H1 (cell line): ENCODE measurements around the gene CD164L2.

Experiments used
- CTCF ChIP-seq, 3 experiments: IDR thresholded peaks; 1 replicate in 2 of 3; 2 replicates in 1 of 3; pipeline versions ENCODE4 v1.5.1 to v1.6.1; 2011; ENCODE audit warnings: low read length in 3 of 3, mild to moderate bottlenecking in 3 of 3, inconsistent platforms in 2 of 3, low read depth in 1 of 3, moderate library complexity in 1 of 3; ENCODE audit not compliant: insufficient read depth in 1 of 3; ENCODE audit errors: control extremely low read depth in 1 of 3
- EZH2 ChIP-seq: fragments of 200-600 bp; sonication (generic); IDR thresholded peaks from 2 replicates; pipeline ENCODE4 v1.7.1; 2012; ENCODE audit warnings: low read depth, mild to moderate bottlenecking, moderate library complexity, low read length, inconsistent platforms; ENCODE audit not compliant: severe bottlenecking
- JUN ChIP-seq: IDR thresholded peaks from 2 replicates; pipeline ENCODE4 v1.6.1; 2011; ENCODE audit warnings: low read depth, mild to moderate bottlenecking, improper control_type of control experiment, low read length
- POLR2A ChIP-seq, 2 experiments: IDR thresholded peaks; 1 replicate in 1 of 2; 2 replicates in 1 of 2; pipeline ENCODE4 v1.6.1; 2011; ENCODE audit warnings: low read depth in 2 of 2, low read length in 2 of 2, mild to moderate bottlenecking in 2 of 2; ENCODE audit errors: control extremely low read depth in 1 of 2
- RAD21 ChIP-seq, 2 experiments: IDR thresholded peaks in 1 of 2; conservative IDR thresholded peaks in 1 of 2; 2 replicates each; pipeline ENCODE4 v1.6.1; 2011; ENCODE audit warnings: low read depth in 2 of 2, low read length in 2 of 2, improper control_type of control experiment in 1 of 2, inconsistent platforms in 1 of 2, mild to moderate bottlenecking in 1 of 2, moderate library complexity in 1 of 2
- TAF1 ChIP-seq: IDR thresholded peaks from 2 replicates; pipeline ENCODE4 v1.6.1; 2011; ENCODE audit warnings: mild to moderate bottlenecking, low read depth, low read length

DNA sequence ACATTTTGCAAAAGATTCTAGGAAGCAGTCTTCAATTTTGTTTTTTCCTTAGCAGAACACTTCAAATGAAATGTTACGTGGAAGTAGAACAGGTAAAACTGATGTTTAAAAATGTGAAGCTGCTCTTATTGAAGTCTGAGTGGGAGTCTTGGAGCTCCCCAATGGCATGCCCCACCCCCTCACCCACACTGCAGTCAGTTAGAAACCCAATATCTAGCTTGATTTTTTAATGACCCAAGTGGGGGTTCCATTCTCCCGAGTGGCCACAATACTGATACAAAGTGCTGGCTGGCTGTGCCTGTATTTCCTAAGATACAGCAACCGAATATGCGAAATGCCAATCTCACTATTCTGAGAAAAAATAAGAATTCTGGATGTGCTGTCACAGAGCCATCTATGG, 40.6 kb upstream of the CD164L2 start:
- TF ChIP-seq JUN (no peak), EZH2 (no peak), CTCF (IDR thresholded peaks at IDR 0.05; ENCODE audit: control extremely low read depth in 1 of 3, insufficient read depth in 1 of 3, low read depth in 1 of 3, low read length in 3 of 3) (no peak), POLR2A (IDR thresholded peaks at IDR 0.05; ENCODE audit: control extremely low read depth in 1 of 2, low read depth in 2 of 2, low read length in 2 of 2) (no peak), RAD21 (IDR thresholded peaks at IDR 0.05 in 1 of 2, conservative IDR thresholded peaks at IDR 0.05 in 1 of 2; ENCODE audit: low read depth in 2 of 2, low read length in 2 of 2) (no peak), TAF1 (no peak)
